Suprapubic skin (tissue), 4 donors: Measurements from ENCODE around the gene BCKDHA.

Experiments used
- CTCF ChIP-seq, 2 donors: fragments of 200-600 bp in 1 of 2; fragments of 450-650 bp in 1 of 2; sonication (generic) in 1 of 2; IDR thresholded peaks; one replicate each; pipeline ENCODE4 v1.5.1; 2016 to 2019; ENCODE audit warnings: antibody characterized with exemption in 2 of 2, mild to moderate bottlenecking in 1 of 2, moderate library complexity in 1 of 2
- EP300 ChIP-seq: sonication (generic); formaldehyde crosslinking; IDR thresholded peaks from one replicate; pipeline ENCODE4 v1.6.1; 2017; ENCODE audit warnings: antibody characterized with exemption
- POLR2AphosphoS5 ChIP-seq, 3 donors: sonication (generic); formaldehyde crosslinking; IDR thresholded peaks; one replicate each; pipeline ENCODE4 v1.6.1; 2017; ENCODE audit warnings: antibody characterized with exemption in 3 of 3

DNA sequence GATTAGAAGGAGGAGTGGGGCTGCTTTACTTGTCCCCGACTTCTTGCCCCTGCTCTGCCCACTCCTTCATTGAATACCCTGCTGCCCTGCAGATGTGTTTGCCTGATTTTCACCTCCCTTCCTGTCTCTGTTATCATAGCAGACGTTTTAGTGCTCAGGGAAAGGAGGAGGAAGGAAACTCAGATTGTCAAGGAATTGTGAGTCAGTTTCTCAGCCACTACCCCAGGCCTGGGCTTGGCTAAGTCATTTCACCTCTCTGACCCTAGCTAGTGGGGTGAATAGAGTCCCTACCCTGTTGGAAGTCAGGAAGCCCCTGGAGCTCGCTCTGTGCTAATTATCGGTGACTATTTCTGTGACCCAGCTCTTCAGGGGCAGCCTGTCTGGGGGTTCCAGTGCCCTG lies 3.9 kb downstream of the BCKDHA start:
- no peak for TF ChIP-seq CTCF (IDR thresholded peaks at IDR 0.05)
- TF ChIP-seq POLR2AphosphoS5 (IDR thresholded peaks at IDR 0.05): no peak
- no peak for TF ChIP-seq EP300
